RWPE2 (cell line): ENCODE data around the gene ABHD13.
"Not testable (repeated sequence)": the region's sequence is repeated elsewhere in the genome, so short reads cannot be mapped to it uniquely, and the experiment has no call there.

Experiments used
- ATAC-seq: fragments of 200-7000 bp; cut with Tn5 transposase; 3 replicates; pipeline ENCODE4 v1.9.1; 2021; ENCODE audit warnings: low read depth
- DNase-seq: peaks from one replicate; pipeline ENCODE4 v3.0.0-alpha.2; 2020; ENCODE audit warnings: low spot score
- H3K27ac ChIP-seq: fragments of 450-650 bp; 2 replicates; pipeline ENCODE4 v1.5.1; 2017; ENCODE audit warnings: mild to moderate bottlenecking; ENCODE audit not compliant: poor library complexity, severe bottlenecking
- H3K27me3 ChIP-seq: fragments of 250-450 bp; sonication (Bioruptor Pico); 2 replicates; pipeline ENCODE4 v1.5.1; 2021; ENCODE audit warnings: mild to moderate bottlenecking, moderate library complexity; ENCODE audit not compliant: insufficient read depth, poor library complexity, severe bottlenecking
- H3K36me3 ChIP-seq: fragments of 250-450 bp; sonication (Bioruptor Pico); 2 replicates; pipeline ENCODE4 v1.5.1; 2020; ENCODE audit warnings: low read depth, mild to moderate bottlenecking, moderate library complexity
- H3K4me1 ChIP-seq: fragments of 250-450 bp; sonication (Bioruptor Pico); 2 replicates; pipeline ENCODE4 v1.5.1; 2021; ENCODE audit warnings: mild to moderate bottlenecking, moderate library complexity; ENCODE audit not compliant: insufficient read depth, poor library complexity, severe bottlenecking
- H3K4me3 ChIP-seq: fragments of 250-450 bp; sonication (Bioruptor Pico); 2 replicates; pipeline ENCODE4 v1.5.1; 2021; ENCODE audit warnings: mild to moderate bottlenecking, moderate library complexity; ENCODE audit not compliant: severe bottlenecking
- H3K9me3 ChIP-seq: fragments of 250-450 bp; sonication (Bioruptor Pico); 2 replicates; pipeline ENCODE4 v1.5.1; 2021; ENCODE audit warnings: mild to moderate bottlenecking, moderate library complexity; ENCODE audit not compliant: severe bottlenecking
- TF ChIP-seq, protein P1 (sequence below): fragments of 450-650 bp; IDR thresholded peaks from one replicate; pipeline ENCODE4 v1.5.1; 2017; ENCODE audit warnings: mild to moderate bottlenecking, moderate library complexity; ENCODE audit not compliant: poor library complexity, severe bottlenecking

ABHD13 gene

DNA sequence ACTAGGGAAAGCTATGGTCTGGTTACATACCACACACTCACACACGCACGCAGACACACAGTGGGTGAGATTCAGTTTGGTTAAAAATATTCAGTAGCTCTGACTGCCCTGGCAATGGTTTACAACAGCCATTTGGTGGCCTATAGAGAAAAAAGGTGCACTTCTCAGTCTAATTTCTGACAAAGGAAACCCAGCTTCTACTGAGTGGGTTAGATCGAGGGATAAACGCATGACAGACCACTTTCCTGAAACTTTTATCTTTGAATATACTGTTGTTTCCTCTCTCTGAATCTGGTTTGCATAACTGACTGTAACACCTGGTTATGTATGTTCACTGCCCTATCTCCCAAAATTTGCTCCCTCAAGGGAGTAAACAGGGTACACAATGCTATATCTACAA lies 5.3 kb upstream of the ABHD13 start:
- Histone ChIP-seq H3K9me3 (no peaks in the 10 kb centered on the region), H3K4me1 (peaks cover 13% of the 10 kb centered on the region), H3K27ac (no peak overlapping the region), H3K27me3 (no peaks in the 10 kb centered on the region), H3K36me3 (peaks cover 21% of the 10 kb centered on the region), H3K4me3 (no peak overlapping the region)
- ATAC-seq (no peak), DNase-seq (no peak)
- TF ChIP-seq, protein P1, sequence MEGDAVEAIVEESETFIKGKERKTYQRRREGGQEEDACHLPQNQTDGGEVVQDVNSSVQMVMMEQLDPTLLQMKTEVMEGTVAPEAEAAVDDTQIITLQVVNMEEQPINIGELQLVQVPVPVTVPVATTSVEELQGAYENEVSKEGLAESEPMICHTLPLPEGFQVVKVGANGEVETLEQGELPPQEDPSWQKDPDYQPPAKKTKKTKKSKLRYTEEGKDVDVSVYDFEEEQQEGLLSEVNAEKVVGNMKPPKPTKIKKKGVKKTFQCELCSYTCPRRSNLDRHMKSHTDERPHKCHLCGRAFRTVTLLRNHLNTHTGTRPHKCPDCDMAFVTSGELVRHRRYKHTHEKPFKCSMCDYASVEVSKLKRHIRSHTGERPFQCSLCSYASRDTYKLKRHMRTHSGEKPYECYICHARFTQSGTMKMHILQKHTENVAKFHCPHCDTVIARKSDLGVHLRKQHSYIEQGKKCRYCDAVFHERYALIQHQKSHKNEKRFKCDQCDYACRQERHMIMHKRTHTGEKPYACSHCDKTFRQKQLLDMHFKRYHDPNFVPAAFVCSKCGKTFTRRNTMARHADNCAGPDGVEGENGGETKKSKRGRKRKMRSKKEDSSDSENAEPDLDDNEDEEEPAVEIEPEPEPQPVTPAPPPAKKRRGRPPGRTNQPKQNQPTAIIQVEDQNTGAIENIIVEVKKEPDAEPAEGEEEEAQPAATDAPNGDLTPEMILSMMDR: no peak

DNA sequence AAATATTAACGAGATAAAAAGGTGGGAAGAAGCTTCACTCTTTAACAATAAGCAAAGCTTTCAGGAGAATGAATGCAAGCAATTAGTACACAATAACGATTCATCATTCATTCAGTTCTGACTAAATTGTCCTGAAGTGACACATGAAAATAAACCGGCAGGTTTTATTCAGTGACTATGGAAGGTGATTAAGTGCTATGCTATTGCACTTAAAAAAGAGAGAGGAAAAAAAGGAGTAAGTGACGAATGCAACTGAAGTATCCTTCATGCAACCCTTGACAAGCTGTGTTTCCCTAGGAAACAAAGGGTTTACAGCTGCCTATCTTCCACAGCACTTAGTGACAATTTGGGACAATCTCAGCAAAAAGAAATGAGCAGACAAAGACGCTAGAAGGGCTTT lies 4.2 kb upstream of the ABHD13 start:
- DNase-seq: no peak
- H3K9me3 ChIP-seq: no peaks in the 10 kb centered on the region
- H3K27me3 ChIP-seq: no peaks in the 10 kb centered on the region
- TF ChIP-seq, protein P1: no peak
- peak overlapping the region; percentile 27 for H3K4me3 ChIP-seq
- H3K4me1 ChIP-seq: peaks cover 13% of the 10 kb centered on the region
- H3K27ac ChIP-seq: peak overlapping the region; percentile 18
- H3K36me3 ChIP-seq: peaks cover 21% of the 10 kb centered on the region
- no peak; the same call in 2 of the 3 replicates for ATAC-seq

DNA sequence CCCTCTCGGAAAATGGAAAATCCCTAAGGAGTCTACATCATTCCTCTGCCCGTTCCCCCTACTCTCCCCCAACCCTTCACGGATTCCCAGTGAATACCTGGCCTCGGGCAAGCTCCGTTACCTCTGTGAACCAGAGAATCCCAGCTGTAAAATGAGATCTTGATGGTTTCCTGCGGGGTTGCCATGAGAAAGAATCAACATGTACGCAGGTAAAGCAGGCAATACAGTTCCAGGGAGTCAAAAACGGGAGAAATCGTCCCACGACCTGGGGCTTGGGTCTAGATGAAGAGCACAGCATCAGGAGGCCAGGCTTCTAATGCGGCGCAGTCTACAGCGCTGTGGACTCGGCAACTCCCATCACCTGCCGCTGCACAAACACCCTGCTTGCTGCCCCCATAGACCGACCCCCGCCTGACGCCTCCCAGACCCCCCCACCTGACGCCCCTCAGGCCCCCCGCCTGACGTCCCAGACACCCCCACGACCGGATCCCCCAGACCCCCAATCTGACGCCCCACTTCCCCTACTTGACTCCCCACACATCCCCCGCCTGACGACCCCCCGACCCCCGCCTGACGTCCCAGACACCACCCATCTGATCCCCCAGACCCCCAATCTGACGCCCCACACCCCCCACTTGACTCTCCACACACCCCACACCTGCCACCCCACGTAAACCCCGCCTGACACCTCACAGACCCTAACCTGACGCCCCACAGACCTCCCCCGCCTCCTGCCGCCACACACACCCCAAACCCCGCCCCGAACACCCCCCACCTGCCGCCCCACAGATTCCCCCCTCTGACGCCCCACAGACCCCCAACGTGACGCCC lies 3.5 kb upstream of the ABHD13 start:
- Histone ChIP-seq H3K4me1 (peaks cover 13% of the 10 kb centered on the region), H3K27ac (peak overlapping the region; percentile 18), H3K4me3 (peak overlapping the region; percentile 27), H3K9me3 (no peaks in the 10 kb centered on the region), H3K27me3 (no peaks in the 10 kb centered on the region), H3K36me3 (peaks cover 21% of the 10 kb centered on the region)
- DNase-seq (no peak), ATAC-seq (peak; percentile 50)
- TF ChIP-seq, protein P1: no peak

DNA sequence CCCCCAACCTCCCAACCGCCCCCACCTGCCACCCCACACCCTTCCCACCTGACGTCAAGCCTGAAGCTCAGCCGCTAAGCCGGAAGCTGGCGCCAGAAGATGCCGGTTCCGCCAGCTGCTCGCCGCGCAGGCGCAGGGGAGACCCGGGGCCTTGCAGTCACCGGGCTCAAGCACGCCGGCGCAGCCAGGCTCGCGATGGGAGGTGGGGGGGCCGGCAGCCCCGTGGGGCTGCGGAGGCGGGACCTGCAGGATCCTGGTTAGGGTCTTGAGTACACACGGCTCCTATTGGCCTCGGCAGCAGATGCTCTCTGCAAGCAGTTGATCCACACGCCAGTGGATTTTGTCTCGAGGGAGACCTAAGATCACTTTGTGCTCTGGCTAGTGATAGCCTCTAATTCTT lies 2.8 kb upstream of the ABHD13 start, which contains the start of gene LIG4:
Gene LIG4 (minus strand): TSS at position 101 of the 400 bp plus-strand sequence. CDS start 4,268 bp downstream, outside the sequence.
- Histone ChIP-seq H3K9me3 (no peaks in the 10 kb centered on the region), H3K4me1 (peaks cover 19% of the 10 kb centered on the region), H3K36me3 (peaks cover 14% of the 10 kb centered on the region), H3K27ac (peak within 1 kb of the TSS; percentile 18), H3K4me3 (peak within 1 kb of the TSS; percentile 33), H3K27me3 (no peaks in the 10 kb centered on the region)
- TF ChIP-seq, protein P1: no peak
- DNase-seq (peak; percentile 90), ATAC-seq (peak; percentile 69)

DNA sequence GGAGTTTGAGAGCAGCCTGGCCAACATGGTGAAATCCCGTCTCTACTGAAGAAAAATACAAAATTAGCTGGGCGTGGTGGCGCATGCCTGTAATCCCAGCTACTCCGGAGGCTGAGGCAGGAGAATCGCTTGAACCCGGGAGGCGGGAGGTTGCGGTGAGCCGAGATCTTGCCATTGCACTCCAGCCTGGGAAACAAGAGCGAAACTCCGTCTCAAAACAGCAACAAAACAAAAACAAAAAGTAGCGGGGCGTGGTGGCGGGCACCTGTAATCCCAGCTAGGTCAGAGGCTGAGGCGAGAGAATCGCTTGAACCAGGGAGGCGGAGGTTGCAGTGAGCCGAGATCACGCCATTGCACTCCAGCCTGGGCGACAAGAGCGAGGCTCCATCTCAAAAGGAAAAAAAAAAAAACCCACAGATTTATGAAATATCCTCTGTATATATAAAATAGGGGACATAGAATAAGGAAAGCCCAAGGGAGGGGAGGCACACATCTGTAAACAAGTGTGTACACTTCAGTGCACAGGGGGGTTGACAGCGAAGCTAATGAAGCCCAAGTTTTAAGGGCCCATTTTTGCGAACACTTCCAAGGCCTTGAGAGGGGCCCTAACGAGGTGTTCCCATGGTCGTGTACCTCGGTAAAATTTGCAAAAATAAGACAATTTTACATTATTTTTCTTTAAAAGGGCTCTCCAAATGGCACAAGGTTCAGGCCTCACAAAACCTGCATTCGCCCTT lies 717 bp upstream of the ABHD13 start:
- H3K4me1 ChIP-seq: peaks cover 19% of the 10 kb centered on the region
- H3K27ac ChIP-seq: peak overlapping the region; percentile 55
- H3K27me3 ChIP-seq, H3K9me3 ChIP-seq, DNase-seq, H3K36me3 ChIP-seq, ATAC-seq: not testable (repeated sequence)
- peak overlapping the region; percentile 54 for H3K4me3 ChIP-seq
